ENCODE data around the gene ANO3. TPM values are rescaled to one million over a fixed set of nuclear protein-coding genes. Genes with fewer than 3 reads are reported as not detected.

The ANO3 gene
- total RNA-seq (1 to 10 TPM in 1 of 6 donors, under 1 TPM in 5; 0.06 to 1.1 (median 0.76) TPM), polyA plus RNA-seq (under 1 TPM; 0.19 to 0.49 TPM)

DNA sequence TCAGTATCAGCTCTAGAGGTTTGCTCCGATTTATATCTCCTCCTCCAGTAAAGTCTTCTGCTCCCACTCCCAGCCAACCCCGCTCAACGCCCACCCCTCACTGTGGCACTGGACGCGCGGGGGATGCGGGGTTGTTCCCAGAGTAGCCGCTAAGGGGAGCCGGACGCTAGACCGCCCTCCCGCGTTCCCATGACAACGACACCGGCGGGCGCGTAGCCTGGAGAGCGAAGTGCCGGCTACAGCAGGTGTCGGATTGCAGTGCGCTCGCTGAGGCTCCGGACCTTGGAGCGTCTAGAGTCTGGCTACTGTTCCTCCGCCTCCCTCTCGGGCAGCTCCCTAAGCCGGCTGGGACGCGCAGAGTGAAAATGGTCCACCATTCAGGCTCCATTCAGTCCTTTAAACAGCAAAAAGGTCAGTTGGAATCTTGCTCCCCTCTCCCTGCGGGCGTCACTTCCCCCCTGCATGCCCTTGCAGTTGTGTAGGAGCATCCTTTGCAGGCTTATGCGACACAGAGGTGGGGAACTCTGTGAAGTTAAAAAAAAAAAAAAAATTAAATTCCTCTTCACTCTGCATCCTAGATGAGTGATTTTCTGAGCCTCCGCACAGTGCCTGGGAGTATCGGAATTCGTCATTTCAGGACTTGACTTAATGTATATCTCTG lies at the start of gene ANO3:
TSS of gene ANO3 (plus strand) at position 220 of the 661 bp plus-strand sequence. CDS start at position 366, 146 bp downstream.
- peak; percentile 70 to 90 (median 81) for DNase-seq
- intact Hi-C loops (cut with DNase I): no loop called here
- peaks cover 0 to 2% (median 0%) of the 10 kb centered on the region in 3 donors for H3K4me1 ChIP-seq
- H3K4me3 ChIP-seq: peak within 1 kb of the TSS in 2 of 4 donors; percentile 14 to 22
- no peak for FAIRE-seq
- TF ChIP-seq, protein P1, sequence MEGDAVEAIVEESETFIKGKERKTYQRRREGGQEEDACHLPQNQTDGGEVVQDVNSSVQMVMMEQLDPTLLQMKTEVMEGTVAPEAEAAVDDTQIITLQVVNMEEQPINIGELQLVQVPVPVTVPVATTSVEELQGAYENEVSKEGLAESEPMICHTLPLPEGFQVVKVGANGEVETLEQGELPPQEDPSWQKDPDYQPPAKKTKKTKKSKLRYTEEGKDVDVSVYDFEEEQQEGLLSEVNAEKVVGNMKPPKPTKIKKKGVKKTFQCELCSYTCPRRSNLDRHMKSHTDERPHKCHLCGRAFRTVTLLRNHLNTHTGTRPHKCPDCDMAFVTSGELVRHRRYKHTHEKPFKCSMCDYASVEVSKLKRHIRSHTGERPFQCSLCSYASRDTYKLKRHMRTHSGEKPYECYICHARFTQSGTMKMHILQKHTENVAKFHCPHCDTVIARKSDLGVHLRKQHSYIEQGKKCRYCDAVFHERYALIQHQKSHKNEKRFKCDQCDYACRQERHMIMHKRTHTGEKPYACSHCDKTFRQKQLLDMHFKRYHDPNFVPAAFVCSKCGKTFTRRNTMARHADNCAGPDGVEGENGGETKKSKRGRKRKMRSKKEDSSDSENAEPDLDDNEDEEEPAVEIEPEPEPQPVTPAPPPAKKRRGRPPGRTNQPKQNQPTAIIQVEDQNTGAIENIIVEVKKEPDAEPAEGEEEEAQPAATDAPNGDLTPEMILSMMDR (IDR thresholded peaks at IDR 0.05): peak; percentile 23 to 38 (median 28)
- 3% methylated on average over 36 of the region's 36 CpGs for WGBS, 2 donors
- H3K27ac ChIP-seq: no peak within 1 kb of the TSS
- peaks cover 0 to 8% (median 3%) of the 10 kb centered on the region in 4 donors for H3K27me3 ChIP-seq
- H3K36me3 ChIP-seq: no peaks in the 10 kb centered on the region
- ATAC-seq: peak; percentile 99 to 100 (median 100)
- H3K9me3 ChIP-seq: no peaks in the 10 kb centered on the region

DNA sequence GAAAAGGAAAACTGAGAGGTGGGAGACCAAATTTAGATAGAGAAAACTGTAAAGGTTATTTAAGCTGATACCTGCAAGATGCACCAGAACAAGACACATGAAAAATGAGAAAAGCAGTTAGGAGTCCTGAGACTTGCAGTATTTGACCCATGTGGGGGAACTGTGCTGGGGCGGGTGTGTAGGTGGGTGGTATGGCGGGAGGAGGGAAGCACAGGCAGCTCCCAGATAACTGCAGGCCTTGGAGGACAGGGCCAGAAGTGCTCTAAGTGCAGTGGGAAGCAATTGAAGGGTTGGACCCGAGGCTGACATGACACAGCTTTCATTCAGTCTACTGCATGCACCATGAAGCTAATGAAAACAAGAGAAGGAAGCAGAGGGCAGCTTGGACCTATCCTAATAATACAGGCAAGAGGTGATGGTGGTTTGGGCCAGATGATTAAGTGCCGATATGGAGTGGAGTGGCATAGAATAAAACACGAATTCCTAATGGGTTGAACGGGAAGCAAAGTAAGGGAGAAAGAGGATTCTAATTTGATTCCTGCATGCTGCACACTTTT lies 48.0 kb upstream of the ANO3 start:
- ATAC-seq (peak; percentile 12 to 35 (median 20)), FAIRE-seq (no peak), DNase-seq (no peak)
- intact Hi-C loops (cut with DNase I): no loop called here
- Histone ChIP-seq H3K4me3 (no peak overlapping the region), H3K27me3 (no peaks in the 10 kb centered on the region), H3K9me3 (no peaks in the 10 kb centered on the region), H3K4me1 (no peaks in the 10 kb centered on the region), H3K27ac (no peak overlapping the region), H3K36me3 (no peaks in the 10 kb centered on the region)
- WGBS, 2 donors: 52 to 64% methylated on average over 6 of the region's 6 CpGs
- TF ChIP-seq, protein P1 (IDR thresholded peaks at IDR 0.05): no peak

DNA sequence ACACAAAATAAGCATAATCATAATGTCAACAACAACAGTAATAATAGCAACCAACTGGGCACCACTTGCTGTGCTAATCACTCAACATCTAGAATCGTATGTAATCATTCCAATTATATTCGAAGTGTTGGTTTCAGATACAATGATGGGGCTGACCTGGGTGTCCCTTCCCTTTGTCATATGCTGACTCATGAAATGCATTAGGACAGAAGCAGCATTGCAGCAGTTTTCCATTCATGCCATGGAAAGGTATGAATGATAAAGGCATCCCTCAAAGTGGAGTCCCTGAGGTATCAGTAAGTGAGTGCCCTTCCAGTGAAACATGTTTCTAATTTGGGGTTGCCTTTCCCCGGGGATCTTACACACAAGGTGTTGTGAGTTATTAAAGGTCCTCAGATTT lies 46.3 kb upstream of the ANO3 start:
- no peaks in the 10 kb centered on the region for H3K4me1 ChIP-seq
- H3K9me3 ChIP-seq: no peaks in the 10 kb centered on the region
- WGBS, 2 donors: 67 to 73% methylated on average over 3 of the region's 3 CpGs
- H3K27ac ChIP-seq: no peak overlapping the region
- no peak for ATAC-seq
- TF ChIP-seq, protein P1 (IDR thresholded peaks at IDR 0.05): no peak
- H3K27me3 ChIP-seq: no peaks in the 10 kb centered on the region
- no peaks in the 10 kb centered on the region for H3K36me3 ChIP-seq
- H3K4me3 ChIP-seq: no peak overlapping the region
- no peak for FAIRE-seq
- intact Hi-C loops (cut with DNase I): no loop called here
- no peak for DNase-seq

DNA sequence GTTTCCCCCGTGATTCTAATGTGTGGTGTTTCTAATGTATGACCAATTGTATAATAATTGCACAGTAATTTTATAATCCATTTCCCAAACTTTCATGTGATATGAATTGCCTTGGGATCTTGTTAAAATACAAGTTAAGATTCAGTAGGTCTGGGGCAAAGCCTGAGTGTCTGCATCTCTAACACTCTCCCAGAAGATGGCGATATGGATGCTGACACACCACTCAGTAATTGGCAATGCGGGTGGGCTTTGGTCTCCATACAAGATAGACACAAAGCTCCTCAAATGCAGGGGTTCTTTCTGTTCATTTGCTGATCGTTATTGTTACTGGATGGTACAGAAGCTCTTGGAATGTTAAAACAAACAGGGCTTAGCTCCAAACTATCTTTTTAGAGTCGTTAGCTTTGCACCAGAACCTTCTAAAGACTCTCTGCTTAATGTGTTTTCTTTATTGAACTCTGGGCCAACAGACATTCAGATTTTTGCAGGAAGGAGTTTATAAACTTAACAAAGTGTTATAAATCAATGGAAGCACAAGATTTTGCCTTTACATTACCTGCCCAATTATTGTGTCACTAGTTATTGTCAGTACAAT lies 45.4 kb upstream of the ANO3 start:
- Histone ChIP-seq H3K9me3 (no peaks in the 10 kb centered on the region), H3K27ac (no peak overlapping the region), H3K4me1 (no peaks in the 10 kb centered on the region), H3K36me3 (no peaks in the 10 kb centered on the region), H3K27me3 (no peaks in the 10 kb centered on the region), H3K4me3 (no peak overlapping the region)
- FAIRE-seq (no peak), DNase-seq (no peak), ATAC-seq (peak in 1 of 4 donors; percentile 35)
- intact Hi-C loops (cut with DNase I): no loop called here
- 18 to 19% methylated on average over 5 of the region's 5 CpGs for WGBS, 2 donors
- TF ChIP-seq, protein P1 (IDR thresholded peaks at IDR 0.05): no peak

Measured in pancreas (tissue), 10 donors.